SK-N-SH treated with all-trans-retinoic acid at 6 μM for 48 hours (cell line): ENCODE data around the gene ERVMER34-1.

Source experiments
- ATAC-seq: fragments of 200-7000 bp; cut with Tn5 transposase; 3 replicates; pipeline ENCODE4 v1.9.1; 2020; ENCODE audit warnings: mild to moderate bottlenecking, moderate library complexity
- ARNTL ChIP-seq: fragments of 450-650 bp; formaldehyde crosslinking; IDR thresholded peaks from 2 replicates; pipeline ENCODE4 v1.5.0; 2020; ENCODE audit warnings: low read depth, mild to moderate bottlenecking, moderate library complexity, borderline replicate concordance
- BACH2 ChIP-seq: fragments of 250-450 bp; sonication (Bioruptor Pico); IDR thresholded peaks from 2 replicates; pipeline ENCODE4 v1.9.0; 2021; ENCODE audit warnings: mild to moderate bottlenecking, borderline replicate concordance
- CSDC2 ChIP-seq: fragments of 250-450 bp; sonication (Bioruptor Pico); IDR thresholded peaks from 2 replicates; pipeline ENCODE4 v1.5.0; 2020; ENCODE audit warnings: mild to moderate bottlenecking, moderate library complexity
- CSRNP3 ChIP-seq: fragments of 250-450 bp; sonication (Bioruptor Pico); IDR thresholded peaks from 2 replicates; pipeline ENCODE4 v1.5.1; 2021; ENCODE audit warnings: mild to moderate bottlenecking, moderate library complexity
- GLIS3 ChIP-seq: fragments of 250-450 bp; sonication (Bioruptor Pico); IDR thresholded peaks from 2 replicates; pipeline ENCODE4 v1.5.0; 2020; ENCODE audit warnings: mild to moderate bottlenecking, moderate library complexity
- ISL1 ChIP-seq: fragments of 250-450 bp; sonication (Bioruptor Pico); IDR thresholded peaks from 2 replicates; pipeline ENCODE4 v2.1.2; 2022; ENCODE audit warnings: mild to moderate bottlenecking, moderate library complexity
- OSR1 ChIP-seq: fragments of 250-450 bp; sonication (Bioruptor Pico); IDR thresholded peaks from 2 replicates; pipeline ENCODE4 v1.8.0; 2022; ENCODE audit warnings: moderate library complexity, mild to moderate bottlenecking, inconsistent platforms
- PATZ1 ChIP-seq: fragments of 250-450 bp; sonication (Bioruptor Pico); IDR thresholded peaks from 2 replicates; pipeline ENCODE4 v1.8.0; 2020; ENCODE audit warnings: mild to moderate bottlenecking, moderate library complexity, borderline replicate concordance
- POU6F1 ChIP-seq: fragments of 250-450 bp; sonication (Bioruptor Pico); IDR thresholded peaks from 2 replicates; pipeline ENCODE4 v1.8.0; 2021; ENCODE audit warnings: low read depth, mild to moderate bottlenecking, moderate library complexity, borderline replicate concordance
- PPARA ChIP-seq: fragments of 250-450 bp; sonication (Bioruptor Pico); IDR thresholded peaks from 2 replicates; pipeline ENCODE4 v1.5.0; 2020; ENCODE audit warnings: mild to moderate bottlenecking, borderline replicate concordance
- RARB ChIP-seq: fragments of 250-450 bp; sonication (Bioruptor Pico); IDR thresholded peaks from 2 replicates; pipeline ENCODE4 v1.8.0; 2021; ENCODE audit warnings: mild to moderate bottlenecking, moderate library complexity
- SNAI2 ChIP-seq: fragments of 250-450 bp; sonication (Bioruptor Pico); IDR thresholded peaks from 2 replicates; pipeline ENCODE4 v1.5.0; 2020; ENCODE audit warnings: mild to moderate bottlenecking, moderate library complexity
- TOX ChIP-seq: fragments of 250-450 bp; sonication (Bioruptor Pico); IDR thresholded peaks from 2 replicates; pipeline ENCODE4 v1.8.0; 2021; ENCODE audit warnings: mild to moderate bottlenecking, moderate library complexity, borderline replicate concordance
- TSHZ2 ChIP-seq: fragments of 250-450 bp; sonication (Bioruptor Pico); IDR thresholded peaks from 2 replicates; pipeline ENCODE4 v1.5.0; 2020; ENCODE audit warnings: mild to moderate bottlenecking, moderate library complexity
- ZC3H10 ChIP-seq: fragments of 250-450 bp; sonication (Bioruptor Pico); IDR thresholded peaks from 2 replicates; pipeline ENCODE4 v1.5.1; 2021; ENCODE audit warnings: mild to moderate bottlenecking, moderate library complexity
- ZFP30 ChIP-seq: fragments of 450-650 bp; formaldehyde crosslinking; IDR thresholded peaks from 2 replicates; pipeline ENCODE4 v1.5.0; 2022; ENCODE audit warnings: mild to moderate bottlenecking, moderate library complexity
- ZNF565 ChIP-seq: fragments of 450-650 bp; formaldehyde crosslinking; conservative IDR thresholded peaks from 2 replicates; pipeline ENCODE4 v1.5.0; 2020; ENCODE audit warnings: low read depth, mild to moderate bottlenecking, moderate library complexity
- ZNF70 ChIP-seq: fragments of 450-650 bp; formaldehyde crosslinking; IDR thresholded peaks from 2 replicates; pipeline ENCODE4 v1.5.0; 2020; ENCODE audit warnings: mild to moderate bottlenecking, moderate library complexity
- ZNF8 ChIP-seq: fragments of 450-650 bp; formaldehyde crosslinking; IDR thresholded peaks from 2 replicates; pipeline ENCODE4 v1.5.0; 2020; ENCODE audit warnings: mild to moderate bottlenecking, moderate library complexity

The ERVMER34-1 gene

GRCh38 chr4:52788806-52789205 is 37.6 kb upstream of the ERVMER34-1 start:
- no peak for TF ChIP-seq ZFP30 (CRISPR knock-in tag)
- TF ChIP-seq SNAI2: no peak
- no peak for TF ChIP-seq OSR1
- TF ChIP-seq ARNTL (CRISPR knock-in tag): no peak
- TF ChIP-seq, all 23 proteins: peak for 0
- ATAC-seq: no peak

GRCh38 chr4:52783069-52783468 is 31.8 kb upstream of the ERVMER34-1 start:
- no peak for ATAC-seq
- TF ChIP-seq POU6F1 (CRISPR knock-in tag): no peak
- TF ChIP-seq OSR1: no peak
- TF ChIP-seq CSRNP3 (CRISPR knock-in tag): no peak

- peak; percentile 47; the same call in 2 of the 3 replicates for ATAC-seq
- TF ChIP-seq POU6F1 (CRISPR knock-in tag) (no peak), PPARA (CRISPR knock-in tag) (no peak), ZNF70 (no peak), ZC3H10 (CRISPR knock-in tag) (no peak), CSRNP3 (CRISPR knock-in tag) (no peak), RARB (CRISPR knock-in tag) (no peak), PATZ1 (CRISPR knock-in tag) (no peak), ZFP30 (CRISPR knock-in tag) (no peak), OSR1 (no peak), ZNF8 (no peak), GLIS3 (no peak), TSHZ2 (no peak), CSDC2 (no peak)
These were observed 29.6 kb upstream of the ERVMER34-1 start for GRCh38 chr4:52780617-52781354.

GRCh38 chr4:52780206-52780605 is 29.0 kb upstream of the ERVMER34-1 start:
- ATAC-seq: no peak
- TF ChIP-seq PPARA (CRISPR knock-in tag) (no peak), CSDC2 (no peak), ZNF70 (no peak), ISL1 (CRISPR knock-in tag) (no peak), ZFP30 (CRISPR knock-in tag) (no peak), ZNF8 (no peak), PATZ1 (CRISPR knock-in tag) (no peak), BACH2 (CRISPR knock-in tag) (no peak), TOX (CRISPR knock-in tag) (no peak), ZNF565 (no peak)
